GM12878 (cell line): ENCODE measurements around the gene SFXN1.

Experiments
- CTCF ChIP-seq, 3 experiments: IDR thresholded peaks in 2 of 3; conservative IDR thresholded peaks in 1 of 3; 2 replicates each; pipeline ENCODE4 v1.5.1; 2011; ENCODE audit warnings: low read depth in 3 of 3, low read length in 3 of 3, mild to moderate bottlenecking in 3 of 3, control low read depth in 2 of 3, moderate library complexity in 2 of 3, inconsistent platforms in 1 of 3, mixed read lengths in 1 of 3; ENCODE audit not compliant: control insufficient read depth in 2 of 3, insufficient read depth in 1 of 3; ENCODE audit errors: extremely low read depth in 1 of 3
- JUNB ChIP-seq: IDR thresholded peaks from 2 replicates; pipeline ENCODE4 v1.6.1; 2016; ENCODE audit warnings: antibody characterized with exemption, mild to moderate bottlenecking
- MTA3 ChIP-seq: IDR thresholded peaks from 2 replicates; pipeline ENCODE4 v1.6.1; 2012; ENCODE audit warnings: low read length, inconsistent platforms, borderline replicate concordance
- POLR2A ChIP-seq: IDR thresholded peaks from 2 replicates; pipeline ENCODE4 v1.6.1; 2011; ENCODE audit warnings: low read depth, mild to moderate bottlenecking, low read length
- ZBTB33 ChIP-seq: fragments of 450-650 bp; IDR thresholded peaks from 2 replicates; pipeline ENCODE4 v1.6.1; 2017; ENCODE audit warnings: mild to moderate bottlenecking
- ZNF217 ChIP-seq: fragments of 450-650 bp; IDR thresholded peaks from 2 replicates; pipeline ENCODE4 v1.6.1; 2017; ENCODE audit warnings: antibody characterized with exemption, mild to moderate bottlenecking
- ZNF24 ChIP-seq: fragments of 450-650 bp; IDR thresholded peaks from 2 replicates; pipeline ENCODE4 v1.6.1; 2017; ENCODE audit warnings: antibody characterized with exemption, mild to moderate bottlenecking
- ZNF622 ChIP-seq: fragments of 450-650 bp; IDR thresholded peaks from 2 replicates; pipeline ENCODE4 v1.6.1; 2017; ENCODE audit warnings: mild to moderate bottlenecking, inconsistent platforms

GRCh38 chr5:175520321-175520720 lies 42.0 kb downstream of the SFXN1 start:
- no peak for TF ChIP-seq CTCF (IDR thresholded peaks at IDR 0.05 in 2 of 3, conservative IDR thresholded peaks at IDR 0.05 in 1 of 3; ENCODE audit: control insufficient read depth in 2 of 3, extremely low read depth in 1 of 3, insufficient read depth in 1 of 3, low read depth in 3 of 3, low read length in 3 of 3)
- no peak for TF ChIP-seq POLR2A
- TF ChIP-seq ZNF622: no peak
- TF ChIP-seq ZBTB33: no peak
- TF ChIP-seq JUNB: no peak
- no peak for TF ChIP-seq MTA3
- TF ChIP-seq ZNF217: no peak
- no peak for TF ChIP-seq ZNF24
